ENCODE measurements around the gene GRSF1. TPM values are rescaled to one million over a fixed set of nuclear protein-coding genes. Genes with fewer than 3 reads are reported as not detected.

The GRSF1 gene
- 43.2 and 44.2 TPM in 2 replicates for total RNA-seq
- 46.8 TPM for total RNA-seq (2013)
- polyA plus RNA-seq: 23.7 and 26.0 TPM in 2 replicates
- 14.1 and 15.5 TPM in 2 replicates for polyA minus RNA-seq

- POLR2A ChIA-PET: interaction anchor here (1.1 to 1.6 kb wide), 7 partner anchors 10 to 170 kb away, joined by 3 to 11 read pairs (median 5); partner anchors contain the start of genes DCK and MOB1B
- CTCF ChIA-PET: interaction anchor here (0.8 to 2.7 kb wide), 14 partner anchors 35 to 188 kb away, joined by 3 to 13 read pairs (median 5); partner anchors contain the start of genes DCK and MOB1B
- Histone ChIP-seq H3K4me3 (ENCODE audit: control extremely low read depth in 1 of 5, extremely low read depth in 1 of 5, insufficient read depth in 1 of 5, low read depth in 2 of 5, low read length in 4 of 5) (peak within 1 kb of the TSS; percentile 27 to 79 (median 73)), H3K9me3 (ENCODE audit: control extremely low read depth in 1 of 3, control insufficient read depth in 2 of 3, insufficient read depth in 1 of 3, low read length in 2 of 3) (peaks cover 0 to 5% (median 0%) of the 10 kb centered on the region in 3 donors), H3K9ac (ENCODE audit: low read length) (peak within 1 kb of the TSS; percentile 75), H3K4me1 (ENCODE audit: control insufficient read depth in 2 of 2, insufficient read depth in 2 of 2, low read length in 2 of 2) (peaks cover 22 to 46% of the 10 kb centered on the region in 2 donors), H3K27me3 (replicated peaks in 1 of 4; ENCODE audit: control extremely low read depth in 1 of 4, control insufficient read depth in 3 of 4, insufficient read depth in 4 of 4, low read length in 3 of 4) (no peaks in the 10 kb centered on the region), H2AFZ (ENCODE audit: insufficient read depth, low read depth, low read length, poor library complexity, severe bottlenecking) (peak within 1 kb of the TSS; percentile 89), H4K20me1 (ENCODE audit: control insufficient read depth, insufficient read depth, low read length, poor library complexity, severe bottlenecking) (peaks cover 39% of the 10 kb centered on the region), H3K27ac (ENCODE audit: low read length in 2 of 2) (peak within 1 kb of the TSS; percentile 62 to 85), H3K4me2 (replicated peaks; ENCODE audit: low read depth, low read length, poor library complexity, severe bottlenecking) (peak within 1 kb of the TSS; percentile 94), H3K36me3 (replicated peaks in 1 of 2; ENCODE audit: control extremely low read depth in 1 of 2, control insufficient read depth in 1 of 2, extremely low read depth in 1 of 2, insufficient read depth in 2 of 2, low read length in 1 of 2) (peaks cover 4 to 7% of the 10 kb centered on the region in 2 experiments), H3K79me2 (ENCODE audit: control insufficient read depth, insufficient read depth, low read length) (peaks cover 42% of the 10 kb centered on the region)
- peak; percentile 86 for ATAC-seq (ENCODE audit: low read depth)
- H3K9me3 Mint-ChIP-seq (ENCODE audit: insufficient read depth): no peaks in the 10 kb centered on the region
- TF ChIP-seq CTCF (IDR thresholded peaks at IDR 0.05) (no peak), EZH2 (IDR thresholded peaks at IDR 0.05; ENCODE audit: borderline replicate concordance, insufficient read depth, low read depth, low read length, poor library complexity, severe bottlenecking) (no peak)
- WGBS (ENCODE audit: insufficient coverage): 1% methylated on average over 42 of the region's 51 CpGs
- no peaks in the 10 kb centered on the region for H3K27me3 Mint-ChIP-seq
- H3K27ac Mint-ChIP-seq: peak within 1 kb of the TSS; percentile 95
- intact Hi-C loops (cut with micrococcal nuclease): loop anchor here (1.0 to 10.0 kb wide), 9 partner anchors 35 to 187 kb away; partner anchors contain the start of genes DCK and UTP3
- peak within 1 kb of the TSS; percentile 99 for H3K4me3 Mint-ChIP-seq
- peak; percentile 95 for DNase-seq
- peaks cover 45% of the 10 kb centered on the region for H3K4me1 Mint-ChIP-seq
These were observed at the start of gene GRSF1 for GRCh38 chr4:70839589-70840093. Gene GRSF1, minus strand, starts transcription at chr4:70839890. Its CDS starts 63 bp downstream, at chr4:70839827.

- DNase-seq (no peak), ATAC-seq (ENCODE audit: low read depth) (no peak)
- Histone ChIP-seq H3K27ac (ENCODE audit: low read length in 2 of 2) (no peak overlapping the region), H3K9me3 (ENCODE audit: control extremely low read depth in 1 of 3, control insufficient read depth in 2 of 3, insufficient read depth in 1 of 3, low read length in 2 of 3) (peaks cover 0 to 2% (median 0%) of the 10 kb centered on the region in 3 donors), H3K79me2 (ENCODE audit: control insufficient read depth, insufficient read depth, low read length) (no peaks in the 10 kb centered on the region), H4K20me1 (ENCODE audit: control insufficient read depth, insufficient read depth, low read length, poor library complexity, severe bottlenecking) (no peaks in the 10 kb centered on the region), H2AFZ (ENCODE audit: insufficient read depth, low read depth, low read length, poor library complexity, severe bottlenecking) (no peak overlapping the region), H3K27me3 (replicated peaks in 1 of 4; ENCODE audit: control extremely low read depth in 1 of 4, control insufficient read depth in 3 of 4, insufficient read depth in 4 of 4, low read length in 3 of 4) (no peaks in the 10 kb centered on the region), H3K9ac (ENCODE audit: low read length) (no peak overlapping the region), H3K4me2 (replicated peaks; ENCODE audit: low read depth, low read length, poor library complexity, severe bottlenecking) (no peak overlapping the region), H3K4me3 (ENCODE audit: control extremely low read depth in 1 of 5, extremely low read depth in 1 of 5, insufficient read depth in 1 of 5, low read depth in 2 of 5, low read length in 4 of 5) (no peak overlapping the region), H3K36me3 (replicated peaks in 1 of 2; ENCODE audit: control extremely low read depth in 1 of 2, control insufficient read depth in 1 of 2, extremely low read depth in 1 of 2, insufficient read depth in 2 of 2, low read length in 1 of 2) (no peaks in the 10 kb centered on the region), H3K4me1 (ENCODE audit: control insufficient read depth in 2 of 2, insufficient read depth in 2 of 2, low read length in 2 of 2) (no peaks in the 10 kb centered on the region)
- Mint-ChIP-seq H3K27ac (no peak overlapping the region), H3K9me3 (ENCODE audit: insufficient read depth) (no peaks in the 10 kb centered on the region), H3K4me3 (no peak overlapping the region), H3K27me3 (no peaks in the 10 kb centered on the region), H3K4me1 (no peaks in the 10 kb centered on the region)
- WGBS (ENCODE audit: insufficient coverage): 100% methylated on average over 1 of the region's 6 CpGs
- ChIA-PET POLR2A (no interaction called here), CTCF (interaction anchor here (0.7 kb wide), 3 partner anchors 140 to 770 kb away, joined by 3 to 4 read pairs (median 4); no protein-coding TSS in a partner anchor)
- TF ChIP-seq CTCF (IDR thresholded peaks at IDR 0.05) (no peak), EZH2 (IDR thresholded peaks at IDR 0.05; ENCODE audit: borderline replicate concordance, insufficient read depth, low read depth, low read length, poor library complexity, severe bottlenecking) (no peak)
- intact Hi-C loops (cut with micrococcal nuclease): no loop called here
These were observed 45.5 kb upstream of the GRSF1 start for GRCh38 chr4:70885174-70885573.

Data from B cell (primary cell).